SK-N-MC (cell line): Measurements from ENCODE around the gene TM2D1.

Source experiments
- DNase-seq: peaks from one replicate; pipeline ENCODE4 v3.0.0-alpha.2; 2011; ENCODE audit warnings: low read depth, low spot score
- H3K27ac ChIP-seq: fragments of 200-600 bp; sonication (generic); 2 replicates; pipeline ENCODE4 v1.5.1; 2016; ENCODE audit warnings: mixed run types
- H3K36me3 ChIP-seq: fragments of 200-600 bp; sonication (generic); 2 replicates; pipeline ENCODE4 v1.6.1; 2017; ENCODE audit warnings: antibody characterized with exemption, low read length, mixed read lengths; ENCODE audit not compliant: insufficient read depth
- H3K4me3 ChIP-seq: fragments of 200-600 bp; sonication (generic); 2 replicates; pipeline ENCODE4 v1.5.1; 2016
- H3K9ac ChIP-seq: fragments of 200-600 bp; sonication (generic); 2 replicates; pipeline ENCODE4 v1.8.0; 2017; ENCODE audit warnings: mixed run types, mixed read lengths; ENCODE audit not compliant: insufficient read length
- H3K9me3 ChIP-seq: fragments of 200-600 bp; sonication (generic); 2 replicates; pipeline ENCODE4 v1.6.1; 2017; ENCODE audit warnings: low read depth, mild to moderate bottlenecking, antibody characterized with exemption, low read length, moderate library complexity, mixed read lengths
- EZH2 ChIP-seq: fragments of 200-600 bp; sonication (generic); IDR thresholded peaks from one replicate; pipeline ENCODE4 v1.6.1; 2017; ENCODE audit warnings: antibody characterized with exemption
- FOXP2 ChIP-seq: optimal IDR thresholded peaks from 2 replicates; pipeline ENCODE3; 2011; ENCODE audit warnings: mild to moderate bottlenecking, moderate library complexity; ENCODE audit not compliant: insufficient read depth; ENCODE audit errors: extremely low read length, control extremely low read depth
- POLR2AphosphoS5 ChIP-seq: IDR thresholded peaks from 2 replicates; pipeline ENCODE4 v1.6.1; 2012; ENCODE audit warnings: mild to moderate bottlenecking, low read depth, low read length, borderline replicate concordance

TM2D1 gene

DNA sequence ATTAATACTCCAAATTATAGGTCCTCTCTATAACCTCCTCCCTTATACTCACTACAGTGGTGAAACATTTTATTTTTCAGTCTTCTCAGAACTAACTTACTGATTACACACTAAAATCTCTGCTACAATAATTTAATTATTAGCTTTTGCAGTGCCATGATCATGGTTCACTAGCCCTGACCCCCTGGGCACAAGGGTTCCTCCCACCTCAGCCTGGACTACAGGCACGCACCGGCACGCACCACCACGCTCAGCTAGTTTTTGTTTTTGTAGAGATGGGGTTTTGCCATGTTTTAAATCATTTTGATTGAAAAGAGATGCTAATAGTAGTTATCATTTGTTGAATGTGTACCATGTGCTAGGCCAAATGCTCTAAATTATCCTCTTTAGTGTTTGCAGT lies 23.6 kb upstream of the TM2D1 start:
- no peak overlapping the region for H3K9ac ChIP-seq
- no peak overlapping the region for H3K4me3 ChIP-seq
- no peaks in the 10 kb centered on the region for H3K36me3 ChIP-seq
- H3K9me3 ChIP-seq = no peaks in the 10 kb centered on the region
- no peak for TF ChIP-seq POLR2AphosphoS5
- no peak for TF ChIP-seq FOXP2
- TF ChIP-seq EZH2 = no peak
- no peak overlapping the region for H3K27ac ChIP-seq
- no peak for DNase-seq

DNA sequence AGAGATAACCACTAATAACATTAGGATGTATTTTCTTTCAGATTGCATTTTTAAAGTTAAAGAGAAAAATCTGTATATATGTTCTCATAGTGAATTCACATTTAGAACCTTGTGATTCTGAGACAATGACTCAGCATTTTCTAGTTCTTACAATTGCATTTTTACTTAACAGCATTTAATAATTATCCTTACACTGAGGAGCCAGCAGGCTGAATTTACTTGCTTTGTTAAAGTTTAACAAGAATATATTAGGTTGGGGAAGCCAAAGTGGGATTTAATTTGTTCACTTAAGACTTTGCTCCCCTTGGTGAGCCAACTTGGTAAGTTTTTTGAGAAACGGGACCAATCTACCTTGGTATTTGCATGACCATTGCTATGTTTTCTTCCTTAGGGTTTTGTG lies 21.9 kb upstream of the TM2D1 start:
- Histone ChIP-seq H3K4me3 (peak overlapping the region; percentile 30; the same call in 1 of the 2 replicates), H3K9me3 (no peaks in the 10 kb centered on the region), H3K36me3 (no peaks in the 10 kb centered on the region), H3K9ac (peak overlapping the region; percentile 52), H3K27ac (peak overlapping the region; percentile 93)
- peak; percentile 40 for DNase-seq
- TF ChIP-seq POLR2AphosphoS5 = no peak
- no peak for TF ChIP-seq FOXP2
- no peak for TF ChIP-seq EZH2

- H3K4me3 ChIP-seq = peak overlapping the region; percentile 78; the same call in 1 of the 2 replicates
- no peak for TF ChIP-seq EZH2
- no peak for TF ChIP-seq FOXP2
- TF ChIP-seq POLR2AphosphoS5 = no peak
- no peaks in the 10 kb centered on the region for H3K9me3 ChIP-seq
Observed at GRCh38 chr1:61743716-61744580, 19.0 kb upstream of the TM2D1 start.

DNA sequence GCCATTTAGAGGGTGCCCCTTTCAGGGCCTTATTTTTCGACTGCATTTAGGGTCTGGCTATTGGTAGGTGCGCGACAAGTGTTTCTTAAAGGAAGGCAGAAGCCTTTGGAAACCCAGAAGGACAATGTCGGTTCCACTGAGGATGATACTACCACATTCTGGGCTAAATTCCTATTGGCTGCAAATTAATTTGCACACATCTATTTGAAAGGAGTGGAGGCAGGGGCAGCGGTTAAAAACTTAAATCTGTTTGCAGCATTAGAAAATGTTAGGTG lies 18.4 kb upstream of the TM2D1 start:
- TF ChIP-seq POLR2AphosphoS5 (no peak), EZH2 (no peak), FOXP2 (no peak)
- Histone ChIP-seq H3K9me3 (no peaks in the 10 kb centered on the region), H3K4me3 (peak overlapping the region; percentile 78), H3K9ac (peak overlapping the region; percentile 78), H3K36me3 (no peaks in the 10 kb centered on the region), H3K27ac (no peak overlapping the region)
- no peak for DNase-seq

More at GRCh38 chr1:61743716-61744580, 19.0 kb upstream of the TM2D1 start:
- Histone ChIP-seq H3K9ac (no peak overlapping the region), H3K27ac (0 out of 2 replicates have a peak overlapping the region, but pooled peaks have one; percentile 42), H3K36me3 (no peaks in the 10 kb centered on the region)
- DNase-seq = no peak

- Histone ChIP-seq H3K27ac (0 out of 2 replicates have a peak overlapping the region, but pooled peaks have one; percentile 42), H3K9ac (peak overlapping the region; percentile 78), H3K36me3 (no peaks in the 10 kb centered on the region), H3K9me3 (no peaks in the 10 kb centered on the region), H3K4me3 (peak overlapping the region; percentile 78)
- TF ChIP-seq EZH2 (no peak), POLR2AphosphoS5 (0 out of 2 replicates have a peak, but pooled peaks have one; percentile 15)
- DNase-seq = no peak
Observed at GRCh38 chr1:61742620-61743430, 17.9 kb upstream of the TM2D1 start.

GRCh38 chr1:61741711-61742619 lies 17.0 kb upstream of the TM2D1 start, which contains the start of gene PATJ:
TSS of gene PATJ (plus strand) at chr1:61742480. CDS start at chr1:61762893, 20,413 bp downstream.
- H3K27ac ChIP-seq = 0 out of 2 replicates have a peak within 1 kb of the TSS, but pooled peaks have one; percentile 42
- no peak for TF ChIP-seq FOXP2
- no peak for DNase-seq
- H3K4me3 ChIP-seq = peak within 1 kb of the TSS; percentile 78
- peak within 1 kb of the TSS; percentile 78 for H3K9ac ChIP-seq
- H3K9me3 ChIP-seq = no peaks in the 10 kb centered on the region
- H3K36me3 ChIP-seq = no peaks in the 10 kb centered on the region

DNA sequence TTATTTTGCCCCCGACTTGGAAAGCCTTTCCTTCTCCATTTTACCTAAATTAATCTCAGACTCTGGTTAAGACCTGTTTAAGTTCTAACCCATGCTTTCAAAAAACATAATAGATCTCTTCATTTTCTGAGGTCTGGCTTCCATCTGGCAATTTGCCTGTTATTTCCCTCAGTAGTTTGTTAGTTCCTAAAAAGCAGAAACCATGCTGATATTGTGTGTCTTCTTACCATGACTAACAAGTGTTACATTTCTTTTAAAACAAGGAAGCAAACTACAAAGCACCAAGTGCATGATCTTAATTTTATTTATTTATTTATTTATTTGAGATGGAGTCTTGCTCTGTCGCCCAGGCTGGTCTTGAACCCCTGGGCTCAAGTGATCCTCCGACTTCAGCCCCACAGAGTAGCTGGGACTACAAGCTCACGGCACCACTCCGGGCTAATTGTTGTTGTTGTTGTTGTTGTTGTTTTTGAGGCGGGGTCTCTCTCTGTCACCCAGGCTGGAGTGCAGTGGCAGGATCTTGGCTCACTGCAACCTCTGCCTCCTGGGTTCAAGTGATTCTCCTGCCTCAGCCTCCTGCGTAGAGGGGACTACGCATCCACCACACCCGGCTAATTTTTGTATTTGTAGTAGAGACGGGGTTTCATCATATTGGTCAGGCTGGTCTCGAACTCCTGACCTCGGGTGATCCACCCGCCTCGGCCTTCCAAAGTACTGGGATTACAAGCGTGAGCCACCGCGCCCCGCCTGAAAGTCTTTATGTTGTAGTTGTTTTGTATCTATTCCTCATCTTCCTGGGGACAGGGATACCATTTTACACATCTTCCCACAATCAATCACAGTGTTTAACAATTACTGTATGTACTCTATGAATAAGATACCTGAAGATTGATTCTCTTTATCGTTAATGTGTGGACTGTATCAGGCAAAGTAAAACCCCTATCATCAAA lies 16.1 kb upstream of the TM2D1 start:
- Histone ChIP-seq H3K27ac (no peak overlapping the region), H3K9ac (no peak overlapping the region), H3K36me3 (no peaks in the 10 kb centered on the region), H3K4me3 (no peak overlapping the region), H3K9me3 (no peaks in the 10 kb centered on the region)
- no peak for DNase-seq
- TF ChIP-seq FOXP2 (no peak), EZH2 (no peak), POLR2AphosphoS5 (no peak)
